ENCODE measurements around the gene DAPK3. TPM values are rescaled to one million over a fixed set of nuclear protein-coding genes. Genes with fewer than 3 reads are reported as not detected.

DAPK3 gene
- total and polyA plus RNA-seq, 8 donors: 20.6 to 61.4 (median 30.4) TPM

DNA sequence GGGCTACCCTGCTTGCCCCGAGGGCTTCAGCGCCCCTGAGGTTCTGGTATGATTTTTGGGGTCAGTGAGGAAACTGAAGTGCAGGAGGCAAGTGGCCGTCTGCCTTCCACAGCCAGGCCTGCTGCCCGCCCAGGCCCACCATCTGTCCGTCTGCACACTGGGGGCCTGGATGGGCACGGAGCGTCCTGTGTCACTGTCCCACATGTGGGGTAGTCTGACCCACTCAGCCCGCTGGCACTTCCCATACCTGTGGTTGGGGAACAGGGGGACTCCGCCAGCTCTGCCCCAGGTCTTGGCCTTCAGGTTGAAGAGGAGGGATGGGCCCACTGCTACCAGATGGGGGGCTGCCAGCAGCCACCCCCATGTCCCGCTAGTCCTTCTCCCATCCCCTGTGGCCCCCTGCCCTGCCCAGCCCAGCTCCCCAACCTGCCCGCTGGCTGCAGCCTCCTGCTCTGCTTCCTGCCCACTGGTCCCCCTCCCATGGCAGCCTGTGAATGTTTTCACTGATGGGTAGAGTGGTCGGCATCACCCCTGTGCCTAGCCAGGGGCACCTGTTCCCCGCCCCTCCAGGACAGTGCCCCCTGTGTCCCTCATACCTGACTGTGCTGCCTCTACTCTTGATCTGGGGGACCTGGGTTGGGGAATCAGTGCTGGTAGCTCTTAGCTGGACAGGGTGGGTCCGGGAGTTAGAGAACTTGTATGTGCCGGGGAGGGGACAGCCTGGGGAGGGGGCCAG lies 46.2 kb upstream of the DAPK3 start:
- ATAC-seq: no peak
- intact Hi-C loops (cut with DNase I): loop anchor here in 1 of 3 donors (5.0 kb wide), 1 partner anchor 35 kb away; no protein-coding TSS in a partner anchor
- Histone ChIP-seq H3K4me1 (peaks cover 22 to 40% (median 38%) of the 10 kb centered on the region in 3 donors), H3K27me3 (no peaks in the 10 kb centered on the region), H3K36me3 (peaks cover 0 to 9% (median 2%) of the 10 kb centered on the region in 3 donors), H3K27ac (peak overlapping the region in 1 of 4 donors; percentile 54), H3K4me3 (no peak overlapping the region), H3K9me3 (no peaks in the 10 kb centered on the region)
- FAIRE-seq: no peak
- WGBS, 2 donors: 93 to 94% methylated on average over 14 to 15 of the region's 15 CpGs
- TF ChIP-seq, protein P1, sequence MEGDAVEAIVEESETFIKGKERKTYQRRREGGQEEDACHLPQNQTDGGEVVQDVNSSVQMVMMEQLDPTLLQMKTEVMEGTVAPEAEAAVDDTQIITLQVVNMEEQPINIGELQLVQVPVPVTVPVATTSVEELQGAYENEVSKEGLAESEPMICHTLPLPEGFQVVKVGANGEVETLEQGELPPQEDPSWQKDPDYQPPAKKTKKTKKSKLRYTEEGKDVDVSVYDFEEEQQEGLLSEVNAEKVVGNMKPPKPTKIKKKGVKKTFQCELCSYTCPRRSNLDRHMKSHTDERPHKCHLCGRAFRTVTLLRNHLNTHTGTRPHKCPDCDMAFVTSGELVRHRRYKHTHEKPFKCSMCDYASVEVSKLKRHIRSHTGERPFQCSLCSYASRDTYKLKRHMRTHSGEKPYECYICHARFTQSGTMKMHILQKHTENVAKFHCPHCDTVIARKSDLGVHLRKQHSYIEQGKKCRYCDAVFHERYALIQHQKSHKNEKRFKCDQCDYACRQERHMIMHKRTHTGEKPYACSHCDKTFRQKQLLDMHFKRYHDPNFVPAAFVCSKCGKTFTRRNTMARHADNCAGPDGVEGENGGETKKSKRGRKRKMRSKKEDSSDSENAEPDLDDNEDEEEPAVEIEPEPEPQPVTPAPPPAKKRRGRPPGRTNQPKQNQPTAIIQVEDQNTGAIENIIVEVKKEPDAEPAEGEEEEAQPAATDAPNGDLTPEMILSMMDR (IDR thresholded peaks at IDR 0.05): no peak
- DNase-seq: peak in 2 of 6 donors; percentile 36 to 75

DNA sequence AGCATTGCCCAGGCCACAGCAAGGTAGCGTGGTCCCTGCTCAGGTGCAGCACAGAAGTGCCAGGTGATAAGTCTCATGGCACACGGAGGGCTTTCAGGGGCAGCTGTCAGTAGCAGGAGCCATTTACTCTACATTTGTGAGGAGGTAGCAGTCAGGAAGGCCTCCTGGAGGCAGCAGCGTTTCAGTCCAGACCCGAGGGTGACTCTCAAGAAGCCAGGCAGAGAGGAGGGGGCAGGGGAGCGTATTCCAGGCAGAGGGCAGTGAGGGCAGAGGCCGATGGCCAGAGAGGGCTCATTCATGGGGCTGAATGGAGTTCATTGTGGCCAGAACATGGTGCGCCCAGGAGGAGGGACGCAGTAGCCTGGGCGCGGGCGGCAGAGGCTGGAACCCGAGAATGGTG lies 45.6 kb upstream of the DAPK3 start:
- H3K9me3 ChIP-seq: no peaks in the 10 kb centered on the region
- H3K27ac ChIP-seq: peak overlapping the region; percentile 26 to 59 (median 46)
- H3K4me3 ChIP-seq: no peak overlapping the region
- ATAC-seq (no peak), FAIRE-seq (no peak), DNase-seq (peak in 1 of 6 donors; percentile 20)
- H3K4me1 ChIP-seq: peaks cover 22 to 42% (median 39%) of the 10 kb centered on the region in 3 donors
- no peaks in the 10 kb centered on the region for H3K27me3 ChIP-seq
- 80 to 86% methylated on average over 11 to 12 of the region's 12 CpGs for WGBS, 2 donors
- intact Hi-C loops (cut with DNase I): loop anchor here in 1 of 3 donors (5.0 kb wide), 1 partner anchor 36 kb away; no protein-coding TSS in a partner anchor
- peaks cover 0 to 9% (median 2%) of the 10 kb centered on the region in 3 donors for H3K36me3 ChIP-seq
- TF ChIP-seq, protein P1 (IDR thresholded peaks at IDR 0.05): no peak

DNA sequence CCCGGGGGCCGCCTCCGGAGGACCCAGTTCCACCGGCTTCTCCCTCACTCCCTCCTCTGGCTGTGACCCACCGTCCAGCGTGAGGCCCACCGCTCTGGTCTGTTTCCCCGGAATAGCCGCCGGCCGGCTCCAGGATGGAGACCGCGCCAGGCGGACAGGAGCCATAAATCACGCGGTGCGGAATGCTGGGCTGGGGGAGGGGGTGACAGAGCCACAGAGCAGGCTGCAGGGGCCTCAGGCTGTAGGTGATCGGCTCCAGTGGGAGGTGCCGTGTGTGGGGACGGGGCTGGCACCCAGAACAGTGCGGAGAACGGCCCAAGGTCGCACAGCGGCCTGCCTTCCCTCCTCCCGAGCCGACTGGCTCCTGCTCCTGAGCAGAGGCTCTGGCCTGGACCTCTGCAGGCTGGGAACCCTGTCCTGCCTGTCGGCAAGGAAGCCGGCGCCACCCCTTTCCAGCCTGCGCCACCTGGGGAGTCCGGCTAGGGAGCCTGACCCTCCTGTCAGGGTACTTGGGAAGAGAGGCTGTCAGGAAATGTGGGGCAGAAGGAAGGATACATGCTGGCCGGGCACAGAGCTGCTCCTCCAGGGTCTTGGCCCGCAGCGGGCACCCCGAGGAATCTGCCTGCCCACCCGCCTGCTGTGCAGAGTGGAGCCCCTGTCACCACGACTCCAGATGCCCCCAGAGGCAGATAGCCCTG lies 45.0 kb upstream of the DAPK3 start:
- WGBS, 2 donors: 30 to 34% methylated on average over 36 to 37 of the region's 37 CpGs
- Histone ChIP-seq H3K27ac (peak overlapping the region; percentile 26 to 59 (median 46)), H3K36me3 (peaks cover 0 to 9% (median 2%) of the 10 kb centered on the region in 3 donors), H3K9me3 (no peaks in the 10 kb centered on the region), H3K4me3 (peak overlapping the region in 2 of 4 donors; percentile 1 to 3), H3K4me1 (peaks cover 26 to 48% (median 44%) of the 10 kb centered on the region in 3 donors), H3K27me3 (no peaks in the 10 kb centered on the region)
- DNase-seq: peak; percentile 65 to 92 (median 74)
- no peak for FAIRE-seq
- TF ChIP-seq, protein P1 (IDR thresholded peaks at IDR 0.05): no peak
- intact Hi-C loops (cut with DNase I): loop anchor here in 1 of 3 donors (5.0 kb wide), 1 partner anchor 36 kb away; no protein-coding TSS in a partner anchor
- ATAC-seq: peak; percentile 18 to 81 (median 70)

DNA sequence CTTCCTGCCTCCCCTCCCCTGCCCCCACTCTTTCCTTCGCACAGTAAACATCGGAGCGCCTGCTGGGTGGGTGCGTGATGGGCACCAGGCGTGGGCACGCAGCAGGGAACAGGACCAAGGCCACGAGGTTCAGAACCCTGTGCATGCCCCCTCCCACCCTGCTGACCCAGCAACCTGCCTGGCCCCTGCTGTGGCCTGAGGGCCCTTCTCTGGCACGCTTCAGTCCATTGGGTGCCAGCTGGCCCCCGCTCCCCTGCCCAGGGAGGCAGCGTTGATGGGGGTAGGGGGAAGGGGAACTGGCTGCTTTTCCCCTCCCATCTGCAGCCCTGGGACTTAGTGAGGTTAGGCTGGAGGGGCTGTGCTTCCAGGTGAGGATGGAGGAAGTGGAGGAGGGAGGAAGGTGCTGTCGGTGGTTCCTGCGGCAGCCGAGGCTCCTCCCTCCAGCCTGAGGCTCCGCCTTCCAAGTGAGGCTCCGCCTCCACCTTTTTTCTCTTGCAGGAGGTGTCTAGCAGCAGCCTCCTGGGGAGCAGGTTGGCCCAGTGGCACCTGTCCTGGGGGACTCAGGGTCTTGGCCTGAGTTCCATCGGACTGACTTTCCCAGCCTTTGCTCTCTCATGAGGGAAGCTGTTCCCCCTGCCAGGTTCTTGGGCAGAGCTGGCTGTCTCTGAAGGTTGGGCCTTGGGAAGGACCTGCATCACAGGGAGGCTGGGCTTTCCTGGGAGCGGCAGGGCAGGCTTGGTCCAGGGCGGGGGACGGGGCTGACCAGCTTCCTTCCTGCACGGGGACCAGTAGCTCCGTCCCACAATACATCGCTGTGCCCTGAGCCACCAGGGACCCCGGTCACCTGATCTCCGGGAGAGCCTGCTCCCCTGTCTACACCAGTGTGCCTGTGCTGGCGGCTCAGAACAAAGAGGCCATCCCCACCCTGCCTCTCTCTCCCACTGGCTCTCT lies 43.9 kb upstream of the DAPK3 start:
- Histone ChIP-seq H3K4me3 (peak overlapping the region in 1 of 4 donors; percentile 1), H3K27me3 (no peaks in the 10 kb centered on the region), H3K4me1 (peaks cover 31 to 56% (median 54%) of the 10 kb centered on the region in 3 donors), H3K27ac (peak overlapping the region; percentile 14 to 59 (median 40)), H3K36me3 (peaks cover 0 to 9% (median 2%) of the 10 kb centered on the region in 3 donors), H3K9me3 (no peaks in the 10 kb centered on the region)
- TF ChIP-seq, protein P1 (IDR thresholded peaks at IDR 0.05): no peak
- ATAC-seq (peak; percentile 4 to 58 (median 38)), FAIRE-seq (no peak), DNase-seq (peak in 5 of 6 donors; percentile 59 to 86 (median 69))
- 59 to 71% methylated on average over 25 of the region's 25 CpGs for WGBS, 2 donors
- intact Hi-C loops (cut with DNase I): loop anchor here in 1 of 3 donors (5.0 kb wide), 1 partner anchor 37 kb away; no protein-coding TSS in a partner anchor
